Measurements from ENCODE around the gene ZBTB7C. TPM values are rescaled to one million over a fixed set of nuclear protein-coding genes. Genes with fewer than 3 reads are reported as not detected.

ZBTB7C gene
- total and polyA plus RNA-seq, 2 of the 4 experiments (the other 2 are of a cell fraction), result not detected

DNA sequence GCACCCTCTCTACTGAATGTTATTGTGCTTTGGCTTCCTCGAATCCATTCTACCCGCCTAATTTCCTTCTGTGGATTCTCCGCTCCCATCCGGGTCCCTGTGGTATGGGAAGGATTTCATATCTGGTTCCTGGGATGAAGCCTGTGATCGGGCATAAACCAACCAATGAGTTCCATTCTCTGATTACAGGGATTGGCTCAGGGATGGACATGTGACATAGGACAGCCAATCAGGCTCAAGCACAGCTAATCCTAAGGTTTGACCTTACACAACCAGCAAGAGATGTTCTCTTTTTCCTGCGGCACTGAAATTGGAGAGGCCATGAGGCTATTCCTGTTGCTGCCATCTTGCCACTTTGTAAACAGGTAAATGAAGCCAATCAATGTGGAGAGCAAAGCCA is 310.6 kb downstream of the ZBTB7C start:
- Histone ChIP-seq H3K4me3 (ENCODE audit: insufficient read depth, low read depth, low read length) (no peak overlapping the region), H2BK5ac (ENCODE audit: low read depth, low read length, poor library complexity, severe bottlenecking) (no peak overlapping the region), H3K23ac (ENCODE audit: low read depth, low read length) (no peak overlapping the region), H4K91ac (ENCODE audit: insufficient read depth, low read depth, low read length) (no peak overlapping the region), H4K8ac (ENCODE audit: low read depth in 2 of 2, low read length in 2 of 2) (no peak overlapping the region), H3K9ac (ENCODE audit: low read depth, low read length) (no peak overlapping the region), H4K20me1 (ENCODE audit: insufficient read depth, low read length) (no peaks in the 10 kb centered on the region), H2AK5ac (ENCODE audit: low read depth, low read length) (no peak overlapping the region), H3K36me3 (ENCODE audit: control insufficient read depth, insufficient read depth, low read length) (no peaks in the 10 kb centered on the region), H3K56ac (ENCODE audit: extremely low read depth, insufficient read depth, low read length) (no peak overlapping the region), H3K14ac (replicated peaks; ENCODE audit: low read depth, low read length) (no peak overlapping the region), H2BK15ac (ENCODE audit: low read depth, low read length) (no peak overlapping the region), H2AFZ (replicated peaks; ENCODE audit: low read length, poor library complexity) (no peak overlapping the region), H2BK120ac (ENCODE audit: low read depth, low read length) (no peak overlapping the region), H2AK9ac (replicated peaks; ENCODE audit: low read depth, low read length, poor library complexity) (no peak overlapping the region), H3K4me1 (ENCODE audit: control insufficient read depth, insufficient read depth, low read length) (no peaks in the 10 kb centered on the region), H3K9me3 (ENCODE audit: control insufficient read depth, insufficient read depth, low read length) (no peaks in the 10 kb centered on the region), H3K27me3 (ENCODE audit: control insufficient read depth, insufficient read depth, low read length) (peaks cover 3% of the 10 kb centered on the region), H2BK20ac (ENCODE audit: low read depth, low read length) (no peak overlapping the region), H4K5ac (ENCODE audit: low read depth, low read length) (no peak overlapping the region), H3K79me1 (ENCODE audit: low read depth in 1 of 2, low read length in 2 of 2) (no peaks in the 10 kb centered on the region), H3K9me1 (ENCODE audit: insufficient read depth, low read length) (no peaks in the 10 kb centered on the region), H3K18ac (ENCODE audit: low read depth, low read length) (no peak overlapping the region), H3K27ac (ENCODE audit: insufficient read depth, low read length) (no peak overlapping the region), H3K4ac (ENCODE audit: low read depth, low read length) (no peak overlapping the region), H3K4me2 (ENCODE audit: low read depth, low read length) (no peak overlapping the region)
- BruUV-seq (replicated peaks), result no TSS peak
- no peak for ATAC-seq (ENCODE audit: low read depth)
- WGBS, 2 experiments (ENCODE audit: extremely low coverage in 2 of 2, insufficient read length in 1 of 2), result 80% methylated on average over 2 of the region's 6 CpGs; no CpG with 5 or more reads in 1 of the 2 experiments
- dilution Hi-C loops (cut with HindIII; ENCODE audit: low sequenced_read_pairs, unreplicated experiment) (no loop called here), in situ Hi-C loops (cut with MboI; ENCODE audit: low sequenced_read_pairs) (no loop called here), intact Hi-C loops (cut with micrococcal nuclease) (no loop called here)
- ChIA-PET CTCF (no interaction called here), POLR2A (ENCODE audit: unreplicated experiment) (no interaction called here)
- TF ChIP-seq FOS (IDR thresholded peaks at IDR 0.05; ENCODE audit: low read depth, low read length), result no peak
- DNase-seq, result no peak
